OCI-LY1 (cell line): ENCODE data around the gene STEAP3.

Source experiments
- H2AFZ ChIP-seq: fragments of 200-600 bp; sonication (generic), shearing (Covaris generic); 2 replicates; pipeline ENCODE4 v1.6.0; 2014; ENCODE audit warnings: antibody characterized with exemption, mild to moderate bottlenecking, low read length
- H3F3A ChIP-seq: fragments of 200-600 bp; sonication (generic), shearing (Covaris generic); 2 replicates; pipeline ENCODE4 v1.6.0; 2014; ENCODE audit warnings: mild to moderate bottlenecking, antibody characterized with exemption, low read length, moderate library complexity; ENCODE audit not compliant: insufficient read depth
- H3K27ac ChIP-seq: fragments of 200-600 bp; sonication (generic); 2 replicates; pipeline ENCODE4 v1.5.1; 2014; ENCODE audit warnings: low read length, mixed run types, mild to moderate bottlenecking, low read depth; ENCODE audit not compliant: poor library complexity, severe bottlenecking
- H3K27me3 ChIP-seq: fragments of 200-600 bp; sonication (generic); 2 replicates; pipeline ENCODE4 v1.6.0; 2014; ENCODE audit warnings: antibody characterized with exemption, mild to moderate bottlenecking, low read length, moderate library complexity; ENCODE audit not compliant: insufficient read depth
- H3K36me3 ChIP-seq: fragments of 200-600 bp; sonication (generic); 2 replicates; pipeline ENCODE4 v1.6.1; 2014; ENCODE audit warnings: mild to moderate bottlenecking, antibody characterized with exemption, low read length, moderate library complexity, mixed read lengths; ENCODE audit not compliant: insufficient read depth
- H3K4me1 ChIP-seq: fragments of 200-600 bp; sonication (generic); 2 replicates; pipeline ENCODE4 v1.5.1; 2014; ENCODE audit warnings: mild to moderate bottlenecking, low read length, moderate library complexity; ENCODE audit not compliant: insufficient read depth, severe bottlenecking
- H3K4me2 ChIP-seq: fragments of 200-600 bp; sonication (generic), shearing (Covaris generic); 2 replicates; pipeline ENCODE4 v1.6.1; 2014; ENCODE audit warnings: low read length
- H3K4me3 ChIP-seq: fragments of 200-600 bp; sonication (generic); 2 replicates; pipeline ENCODE4 v1.5.1; 2014; ENCODE audit warnings: low read length, low read depth, mild to moderate bottlenecking, mixed read lengths; ENCODE audit not compliant: poor library complexity, severe bottlenecking
- H3K79me2 ChIP-seq: fragments of 200-600 bp; shearing (Covaris generic); 2 replicates; pipeline ENCODE4 v1.6.1; 2016; ENCODE audit warnings: mixed run types, low read length, mixed read lengths; ENCODE audit not compliant: insufficient read depth
- H3K9ac ChIP-seq: fragments of 200-600 bp; sonication (generic), shearing (Covaris generic); 2 replicates; pipeline ENCODE4 v1.6.1; 2014; ENCODE audit warnings: mild to moderate bottlenecking, low read length, mixed read lengths
- H3K9me2 ChIP-seq: fragments of 200-600 bp; sonication (generic), shearing (Covaris generic); 2 replicates; pipeline ENCODE4 v1.6.1; 2014; ENCODE audit warnings: low read depth, mild to moderate bottlenecking, low read length, mixed read lengths
- H3K9me3 ChIP-seq: fragments of 200-600 bp; shearing (Covaris generic); 2 replicates; pipeline ENCODE4 v1.6.1; 2014; ENCODE audit warnings: low read length, mixed read lengths
- H4K20me1 ChIP-seq: fragments of 200-600 bp; sonication (generic), shearing (Covaris generic); 2 replicates; pipeline ENCODE4 v1.6.0; 2016; ENCODE audit warnings: mild to moderate bottlenecking, low read length; ENCODE audit not compliant: insufficient read depth
- EZH2 ChIP-seq: fragments of 200-600 bp; sonication (generic), shearing (Covaris generic); IDR thresholded peaks from 2 replicates; pipeline ENCODE4 v1.8.0; 2017; ENCODE audit warnings: borderline replicate concordance, mixed run types, mild to moderate bottlenecking, antibody characterized with exemption, low read length, moderate library complexity, mixed read lengths
- TF ChIP-seq, protein P1 (sequence below): fragments of 200-600 bp; sonication (generic), shearing (Covaris generic); IDR thresholded peaks from 2 replicates; pipeline ENCODE4 v1.5.1; 2017; ENCODE audit warnings: mild to moderate bottlenecking, antibody characterized with exemption, low read length, moderate library complexity, mixed read lengths

Gene STEAP3

DNA sequence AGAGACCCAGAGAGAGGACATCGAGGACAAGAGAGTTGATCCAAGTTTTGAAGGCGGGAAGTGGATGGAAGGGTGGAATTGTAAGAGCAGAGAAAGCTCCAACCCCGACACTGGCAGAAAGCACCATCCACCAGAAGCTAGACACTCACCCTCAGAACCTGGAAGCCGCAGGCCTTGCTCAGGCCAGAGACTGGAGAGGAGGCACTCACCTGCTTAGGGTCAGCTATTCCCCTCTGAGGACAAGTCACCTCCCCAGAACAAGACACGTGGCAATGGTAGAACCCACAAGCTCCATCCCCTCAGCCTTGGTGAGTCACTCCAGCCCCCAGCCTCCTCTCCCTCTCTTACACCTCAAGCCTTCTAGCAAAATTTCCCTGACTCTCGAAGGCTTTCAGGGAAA is 64.9 kb downstream of the STEAP3 start:
- Histone ChIP-seq H3K9me2 (no peaks in the 10 kb centered on the region), H3K9ac (no peak overlapping the region), H3K79me2 (no peaks in the 10 kb centered on the region), H3K9me3 (no peaks in the 10 kb centered on the region), H3K4me1 (no peaks in the 10 kb centered on the region), H3K4me3 (no peak overlapping the region), H3F3A (no peaks in the 10 kb centered on the region), H2AFZ (no peak overlapping the region), H3K27me3 (no peaks in the 10 kb centered on the region), H3K27ac (no peak overlapping the region), H3K36me3 (no peaks in the 10 kb centered on the region), H4K20me1 (no peaks in the 10 kb centered on the region), H3K4me2 (no peak overlapping the region)
- no peak for TF ChIP-seq EZH2
- TF ChIP-seq, protein P1, sequence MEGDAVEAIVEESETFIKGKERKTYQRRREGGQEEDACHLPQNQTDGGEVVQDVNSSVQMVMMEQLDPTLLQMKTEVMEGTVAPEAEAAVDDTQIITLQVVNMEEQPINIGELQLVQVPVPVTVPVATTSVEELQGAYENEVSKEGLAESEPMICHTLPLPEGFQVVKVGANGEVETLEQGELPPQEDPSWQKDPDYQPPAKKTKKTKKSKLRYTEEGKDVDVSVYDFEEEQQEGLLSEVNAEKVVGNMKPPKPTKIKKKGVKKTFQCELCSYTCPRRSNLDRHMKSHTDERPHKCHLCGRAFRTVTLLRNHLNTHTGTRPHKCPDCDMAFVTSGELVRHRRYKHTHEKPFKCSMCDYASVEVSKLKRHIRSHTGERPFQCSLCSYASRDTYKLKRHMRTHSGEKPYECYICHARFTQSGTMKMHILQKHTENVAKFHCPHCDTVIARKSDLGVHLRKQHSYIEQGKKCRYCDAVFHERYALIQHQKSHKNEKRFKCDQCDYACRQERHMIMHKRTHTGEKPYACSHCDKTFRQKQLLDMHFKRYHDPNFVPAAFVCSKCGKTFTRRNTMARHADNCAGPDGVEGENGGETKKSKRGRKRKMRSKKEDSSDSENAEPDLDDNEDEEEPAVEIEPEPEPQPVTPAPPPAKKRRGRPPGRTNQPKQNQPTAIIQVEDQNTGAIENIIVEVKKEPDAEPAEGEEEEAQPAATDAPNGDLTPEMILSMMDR: no peak

DNA sequence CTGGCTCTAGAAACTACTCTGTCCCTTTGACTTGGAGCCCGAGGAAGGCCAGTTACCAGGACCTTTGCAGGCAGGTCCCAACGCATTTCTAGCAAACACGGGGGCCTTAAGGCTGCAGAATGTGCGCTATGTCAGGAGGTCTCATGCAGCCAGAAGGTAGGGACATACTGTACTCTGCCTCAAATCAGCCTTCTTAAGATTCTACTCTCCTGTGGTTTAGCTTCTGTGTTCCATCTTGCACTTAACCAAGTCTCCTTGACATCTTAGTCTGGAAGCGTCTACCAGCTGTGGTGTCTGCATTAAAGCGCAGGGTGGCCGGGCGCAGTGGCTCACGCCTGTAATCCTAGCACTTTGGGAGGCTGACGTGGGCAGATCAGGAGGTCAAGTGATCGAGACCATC is 65.5 kb downstream of the STEAP3 start:
- no peaks in the 10 kb centered on the region for H3K9me2 ChIP-seq
- no peak overlapping the region for H3K4me3 ChIP-seq

DNA sequence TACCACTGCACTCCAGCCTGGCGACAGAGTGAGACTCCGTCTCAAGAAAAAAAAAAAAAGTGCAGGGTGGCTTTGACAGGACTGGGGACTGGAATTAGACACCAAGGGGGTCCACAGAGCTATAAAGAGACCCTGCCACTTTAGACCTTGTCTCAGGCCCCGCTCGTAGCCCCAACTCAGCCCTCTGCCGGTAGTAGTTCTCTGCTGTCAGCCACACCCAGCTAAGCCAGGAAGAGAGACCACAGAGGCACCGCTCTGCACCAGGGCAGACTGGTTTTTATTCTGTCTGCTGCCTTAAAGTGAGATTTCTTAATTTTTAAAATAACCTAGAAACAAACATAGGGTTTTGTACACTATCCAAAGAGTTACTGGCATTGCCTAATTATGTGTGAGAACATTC is 66.0 kb downstream of the STEAP3 start:
- no peaks in the 10 kb centered on the region for H3K36me3 ChIP-seq
- H3K27me3 ChIP-seq: no peaks in the 10 kb centered on the region
- H3K4me3 ChIP-seq: no peak overlapping the region
- no peaks in the 10 kb centered on the region for H3K79me2 ChIP-seq
- H3K27ac ChIP-seq: no peak overlapping the region
- H3K9me3 ChIP-seq: no peaks in the 10 kb centered on the region
- no peak overlapping the region for H2AFZ ChIP-seq
- no peaks in the 10 kb centered on the region for H3F3A ChIP-seq
- TF ChIP-seq, protein P1: no peak
- no peak for TF ChIP-seq EZH2
- no peaks in the 10 kb centered on the region for H3K4me1 ChIP-seq
- H3K9ac ChIP-seq: no peak overlapping the region
- H3K4me2 ChIP-seq: no peak overlapping the region
- H3K9me2 ChIP-seq: no peaks in the 10 kb centered on the region
- no peaks in the 10 kb centered on the region for H4K20me1 ChIP-seq

More for the DNA sequence above, 65.5 kb downstream of the STEAP3 start:
- H4K20me1 ChIP-seq: no peaks in the 10 kb centered on the region
- no peaks in the 10 kb centered on the region for H3K79me2 ChIP-seq
- no peaks in the 10 kb centered on the region for H3K36me3 ChIP-seq
- no peak overlapping the region for H3K9ac ChIP-seq
- H3F3A ChIP-seq: no peaks in the 10 kb centered on the region
- H3K4me2 ChIP-seq: no peak overlapping the region
- no peak overlapping the region for H2AFZ ChIP-seq
- H3K27ac ChIP-seq: no peak overlapping the region
- TF ChIP-seq, protein P1: no peak
- no peak for TF ChIP-seq EZH2
- H3K27me3 ChIP-seq: no peaks in the 10 kb centered on the region
- H3K4me1 ChIP-seq: no peaks in the 10 kb centered on the region
- H3K9me3 ChIP-seq: no peaks in the 10 kb centered on the region
